ENCODE results near the gene NUP188. TPM values are rescaled to one million over a fixed set of nuclear protein-coding genes. Genes with fewer than 3 reads are reported as not detected.
"Not testable (repeated sequence)": the region's sequence is repeated elsewhere in the genome, so short reads cannot be mapped to it uniquely, and the experiment has no call there.

The NUP188 gene
- total and polyA plus RNA-seq, 2 donors (not counting 1 experiment from before 2014, with no cell fraction given), result 42.8 to 83.6 TPM

DNA sequence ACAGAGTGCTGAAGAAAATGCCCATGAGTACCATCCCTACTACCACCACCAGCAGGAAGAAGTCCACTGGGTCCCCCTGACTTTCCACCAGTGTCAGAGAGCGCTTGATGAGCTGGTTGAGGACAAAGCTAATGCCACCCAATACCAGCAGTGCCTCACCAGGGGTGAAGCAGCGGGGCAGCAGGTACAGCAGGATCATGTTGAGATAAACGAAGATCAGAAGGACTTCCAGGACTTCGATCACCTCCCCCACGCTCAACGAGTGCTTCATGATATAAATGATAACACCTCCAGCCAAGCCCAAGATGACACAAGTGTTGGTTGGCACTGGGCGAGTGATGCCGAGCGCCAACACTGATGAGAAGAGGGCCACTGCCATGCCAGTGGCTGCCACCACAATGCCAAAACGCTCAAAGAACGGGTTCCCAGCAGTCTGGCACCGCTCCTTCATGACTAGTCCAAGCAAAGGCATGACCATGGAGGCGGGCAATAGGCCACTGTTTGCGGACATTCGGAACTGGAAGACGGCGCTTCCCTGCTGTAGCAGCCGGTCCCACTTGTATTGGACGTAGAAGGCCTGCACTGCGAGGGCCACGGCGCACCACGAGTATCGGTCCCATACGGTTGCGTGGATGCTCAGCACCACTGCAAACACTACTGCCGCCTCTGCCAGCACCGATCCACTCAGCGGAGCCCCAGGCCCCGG is 775 bp upstream of the NUP188 start:
- Histone ChIP-seq H3K9ac (ENCODE audit: low read length) (peak overlapping the region; percentile 85), H3K79me2 (ENCODE audit: control insufficient read depth, insufficient read depth, low read length) (peaks cover 44% of the 10 kb centered on the region), H3K27me3 (replicated peaks in 1 of 4; ENCODE audit: control extremely low read depth in 1 of 4, control insufficient read depth in 3 of 4, insufficient read depth in 4 of 4, low read length in 3 of 4) (no peaks in the 10 kb centered on the region), H3K4me2 (replicated peaks; ENCODE audit: low read depth, low read length, poor library complexity, severe bottlenecking) (peak overlapping the region; percentile 91), H2AFZ (ENCODE audit: insufficient read depth, low read depth, low read length, poor library complexity, severe bottlenecking) (peak overlapping the region; percentile 87), H3K36me3 (replicated peaks in 1 of 2; ENCODE audit: control extremely low read depth in 1 of 2, control insufficient read depth in 1 of 2, extremely low read depth in 1 of 2, insufficient read depth in 2 of 2, low read length in 1 of 2) (peaks cover 0 to 4% of the 10 kb centered on the region in 2 experiments), H3K27ac (ENCODE audit: low read length in 2 of 2) (peak overlapping the region; percentile 91 to 96), H3K4me3 (ENCODE audit: control extremely low read depth in 1 of 5, extremely low read depth in 1 of 5, insufficient read depth in 1 of 5, low read depth in 2 of 5, low read length in 4 of 5) (peak overlapping the region; percentile 53 to 95 (median 84)), H3K4me1 (ENCODE audit: control insufficient read depth in 2 of 2, insufficient read depth in 2 of 2, low read length in 2 of 2) (peaks cover 15 to 18% of the 10 kb centered on the region in 2 donors), H3K9me3 (ENCODE audit: control extremely low read depth in 1 of 3, control insufficient read depth in 2 of 3, insufficient read depth in 1 of 3, low read length in 2 of 3) (no peaks in the 10 kb centered on the region), H4K20me1 (ENCODE audit: control insufficient read depth, insufficient read depth, low read length, poor library complexity, severe bottlenecking) (no peaks in the 10 kb centered on the region)
- no peaks in the 10 kb centered on the region for H3K9me3 Mint-ChIP-seq (ENCODE audit: insufficient read depth)
- ATAC-seq (ENCODE audit: low read depth) (no peak), DNase-seq (no peak)
- ChIA-PET CTCF (no interaction called here), POLR2A (interaction anchor here (0.6 to 1.2 kb wide), 2 partner anchors 10 to 117 kb away, joined by 3 read pairs; partner anchors contain the start of gene SPOUT1)
- intact Hi-C loops (cut with micrococcal nuclease), result loop anchor here (1.0 to 10.0 kb wide), 7 partner anchors 64 to 678 kb away; partner anchors contain the start of genes C9orf50, LRRC8A, NTMT1 and SH3GLB2
- 36% methylated on average over 29 of the region's 30 CpGs for WGBS (ENCODE audit: insufficient coverage)
- peak overlapping the region; percentile 97 for H3K4me3 Mint-ChIP-seq
- TF ChIP-seq, protein P1, sequence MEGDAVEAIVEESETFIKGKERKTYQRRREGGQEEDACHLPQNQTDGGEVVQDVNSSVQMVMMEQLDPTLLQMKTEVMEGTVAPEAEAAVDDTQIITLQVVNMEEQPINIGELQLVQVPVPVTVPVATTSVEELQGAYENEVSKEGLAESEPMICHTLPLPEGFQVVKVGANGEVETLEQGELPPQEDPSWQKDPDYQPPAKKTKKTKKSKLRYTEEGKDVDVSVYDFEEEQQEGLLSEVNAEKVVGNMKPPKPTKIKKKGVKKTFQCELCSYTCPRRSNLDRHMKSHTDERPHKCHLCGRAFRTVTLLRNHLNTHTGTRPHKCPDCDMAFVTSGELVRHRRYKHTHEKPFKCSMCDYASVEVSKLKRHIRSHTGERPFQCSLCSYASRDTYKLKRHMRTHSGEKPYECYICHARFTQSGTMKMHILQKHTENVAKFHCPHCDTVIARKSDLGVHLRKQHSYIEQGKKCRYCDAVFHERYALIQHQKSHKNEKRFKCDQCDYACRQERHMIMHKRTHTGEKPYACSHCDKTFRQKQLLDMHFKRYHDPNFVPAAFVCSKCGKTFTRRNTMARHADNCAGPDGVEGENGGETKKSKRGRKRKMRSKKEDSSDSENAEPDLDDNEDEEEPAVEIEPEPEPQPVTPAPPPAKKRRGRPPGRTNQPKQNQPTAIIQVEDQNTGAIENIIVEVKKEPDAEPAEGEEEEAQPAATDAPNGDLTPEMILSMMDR (IDR thresholded peaks at IDR 0.05), result no peak
- no peak for TF ChIP-seq EZH2 (IDR thresholded peaks at IDR 0.05; ENCODE audit: borderline replicate concordance, insufficient read depth, low read depth, low read length, poor library complexity, severe bottlenecking)
- H3K4me1 Mint-ChIP-seq, result peaks cover 27% of the 10 kb centered on the region
- H3K27me3 Mint-ChIP-seq, result no peaks in the 10 kb centered on the region
- H3K27ac Mint-ChIP-seq, result peak overlapping the region; percentile 98

DNA sequence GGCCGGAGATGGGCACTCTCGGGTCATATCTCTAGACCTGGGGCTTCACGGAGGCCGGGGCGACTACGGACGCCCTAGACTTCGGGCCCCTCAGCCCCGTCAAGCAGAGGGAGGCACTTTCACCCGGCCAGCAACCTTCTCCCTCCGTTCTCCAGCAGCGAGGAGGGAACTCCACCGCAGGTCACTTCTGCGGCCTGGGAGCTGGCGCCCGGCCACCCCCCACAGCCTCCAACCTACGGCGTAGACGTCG is 297 bp upstream of the NUP188 start:
- H3K4me3 Mint-ChIP-seq, result peak overlapping the region; percentile 97
- Histone ChIP-seq H3K27ac (ENCODE audit: low read length in 2 of 2) (peak overlapping the region; percentile 91 to 96), H3K36me3 (replicated peaks in 1 of 2; ENCODE audit: control extremely low read depth in 1 of 2, control insufficient read depth in 1 of 2, extremely low read depth in 1 of 2, insufficient read depth in 2 of 2, low read length in 1 of 2) (peaks cover 0 to 6% of the 10 kb centered on the region in 2 experiments), H3K27me3 (replicated peaks in 1 of 4; ENCODE audit: control extremely low read depth in 1 of 4, control insufficient read depth in 3 of 4, insufficient read depth in 4 of 4, low read length in 3 of 4) (no peaks in the 10 kb centered on the region), H3K79me2 (ENCODE audit: control insufficient read depth, insufficient read depth, low read length) (peaks cover 44% of the 10 kb centered on the region), H2AFZ (ENCODE audit: insufficient read depth, low read depth, low read length, poor library complexity, severe bottlenecking) (peak overlapping the region; percentile 87), H3K9me3 (ENCODE audit: control extremely low read depth in 1 of 3, control insufficient read depth in 2 of 3, insufficient read depth in 1 of 3, low read length in 2 of 3) (no peaks in the 10 kb centered on the region), H3K4me3 (ENCODE audit: control extremely low read depth in 1 of 5, extremely low read depth in 1 of 5, insufficient read depth in 1 of 5, low read depth in 2 of 5, low read length in 4 of 5) (peak overlapping the region; percentile 53 to 95 (median 84)), H3K4me1 (ENCODE audit: control insufficient read depth in 2 of 2, insufficient read depth in 2 of 2, low read length in 2 of 2) (peaks cover 15 to 18% of the 10 kb centered on the region in 2 donors), H4K20me1 (ENCODE audit: control insufficient read depth, insufficient read depth, low read length, poor library complexity, severe bottlenecking) (no peaks in the 10 kb centered on the region), H3K9ac (ENCODE audit: low read length) (peak overlapping the region; percentile 85), H3K4me2 (replicated peaks; ENCODE audit: low read depth, low read length, poor library complexity, severe bottlenecking) (peak overlapping the region; percentile 91)
- WGBS (ENCODE audit: insufficient coverage), result 0% methylated on average over 20 of the region's 20 CpGs
- intact Hi-C loops (cut with micrococcal nuclease), result loop anchor here (1.0 to 10.0 kb wide), 7 partner anchors 65 to 678 kb away; partner anchors contain the start of genes C9orf50, LRRC8A, NTMT1 and SH3GLB2
- CTCF ChIA-PET, result interaction anchor here (1.7 kb wide), 1 partner anchor 129 kb away, joined by 8 read pairs; the partner anchor contains the start of gene ENDOG
- POLR2A ChIA-PET, result interaction anchor here (0.6 to 1.1 kb wide), 2 partner anchors 9 to 247 kb away, joined by 3 read pairs; no protein-coding TSS in a partner anchor
- DNase-seq (no peak), ATAC-seq (ENCODE audit: low read depth) (no peak)
- no peaks in the 10 kb centered on the region for H3K9me3 Mint-ChIP-seq (ENCODE audit: insufficient read depth)
- peaks cover 27% of the 10 kb centered on the region for H3K4me1 Mint-ChIP-seq
- TF ChIP-seq, protein P1 (IDR thresholded peaks at IDR 0.05), result no peak
- TF ChIP-seq EZH2 (IDR thresholded peaks at IDR 0.05; ENCODE audit: borderline replicate concordance, insufficient read depth, low read depth, low read length, poor library complexity, severe bottlenecking), result no peak
- no peaks in the 10 kb centered on the region for H3K27me3 Mint-ChIP-seq
- H3K27ac Mint-ChIP-seq, result peak overlapping the region; percentile 98

DNA sequence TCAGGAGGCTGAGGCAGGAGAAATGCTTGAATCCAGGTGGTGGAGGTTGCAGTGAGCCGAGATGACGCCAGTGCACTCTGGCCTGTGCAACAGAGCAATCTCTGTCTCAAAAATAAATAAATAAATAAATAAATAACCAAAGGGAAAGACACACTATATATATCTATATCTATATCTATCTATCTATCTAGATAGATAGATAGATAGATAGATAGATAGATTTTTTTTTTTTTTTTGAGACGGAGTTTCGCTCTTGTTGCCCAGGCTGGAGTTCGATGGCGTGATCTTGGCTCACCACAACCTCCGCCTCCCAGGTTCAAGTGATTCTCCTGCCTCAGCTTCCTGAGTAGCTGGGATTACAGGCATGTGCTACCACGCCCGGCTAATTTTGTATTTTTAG is 13.9 kb downstream of the NUP188 start:
- H3K4me2 ChIP-seq (replicated peaks; ENCODE audit: low read depth, low read length, poor library complexity, severe bottlenecking); H3K4me1 Mint-ChIP-seq; H3K4me1 ChIP-seq (ENCODE audit: control insufficient read depth in 2 of 2, insufficient read depth in 2 of 2, low read length in 2 of 2); H3K27me3 ChIP-seq (replicated peaks in 1 of 4; ENCODE audit: control extremely low read depth in 1 of 4, control insufficient read depth in 3 of 4, insufficient read depth in 4 of 4, low read length in 3 of 4); intact Hi-C loops (cut with micrococcal nuclease); H3K9ac ChIP-seq (ENCODE audit: low read length); CTCF ChIA-PET; H3K4me3 ChIP-seq (ENCODE audit: control extremely low read depth in 1 of 5, extremely low read depth in 1 of 5, insufficient read depth in 1 of 5, low read depth in 2 of 5, low read length in 4 of 5); H3K27me3 Mint-ChIP-seq; H3K9me3 Mint-ChIP-seq (ENCODE audit: insufficient read depth); H3K79me2 ChIP-seq (ENCODE audit: control insufficient read depth, insufficient read depth, low read length); H3K4me3 Mint-ChIP-seq; DNase-seq; H4K20me1 ChIP-seq (ENCODE audit: control insufficient read depth, insufficient read depth, low read length, poor library complexity, severe bottlenecking); H3K27ac ChIP-seq (ENCODE audit: low read length in 2 of 2); H3K27ac Mint-ChIP-seq; H2AFZ ChIP-seq (ENCODE audit: insufficient read depth, low read depth, low read length, poor library complexity, severe bottlenecking); H3K9me3 ChIP-seq (ENCODE audit: control extremely low read depth in 1 of 3, control insufficient read depth in 2 of 3, insufficient read depth in 1 of 3, low read length in 2 of 3); ATAC-seq (ENCODE audit: low read depth): not testable (repeated sequence)
- POLR2A ChIA-PET, result interaction anchor here (0.6 kb wide), 1 partner anchor 295 kb away, joined by 3 read pairs; no protein-coding TSS in a partner anchor
- WGBS (ENCODE audit: insufficient coverage), result no CpG with 5 or more reads among the region's 9 CpGs
- H3K36me3 ChIP-seq (replicated peaks in 1 of 2; ENCODE audit: control extremely low read depth in 1 of 2, control insufficient read depth in 1 of 2, extremely low read depth in 1 of 2, insufficient read depth in 2 of 2, low read length in 1 of 2), result peaks cover 10 to 44% of the 10 kb centered on the region in 2 experiments

Data from B cell (primary cell).